HepG2 (cell line): ENCODE measurements around the gene TTC28. TPM values are rescaled to one million over a fixed set of nuclear protein-coding genes. Genes with fewer than 3 reads are reported as not detected.

Experiments used
- ARHGAP35 ChIP-seq: sonication (generic); formaldehyde crosslinking; IDR thresholded peaks from 2 replicates; pipeline ENCODE4 v1.9.0; 2022; ENCODE audit warnings: mild to moderate bottlenecking, inconsistent platforms, moderate library complexity, missing genetic modification reagents, borderline replicate concordance
- JUN ChIP-seq: sonication (generic); formaldehyde crosslinking; IDR thresholded peaks from 2 replicates; pipeline ENCODE4 v1.4.0; 2020; ENCODE audit warnings: mild to moderate bottlenecking, missing genetic modification reagents
- MXD4 ChIP-seq: IDR thresholded peaks from 2 replicates; pipeline ENCODE4 v1.6.1; 2016; ENCODE audit warnings: mild to moderate bottlenecking, missing biosample characterization, missing genetic modification reagents
- NFIC ChIP-seq: IDR thresholded peaks from 2 replicates; pipeline ENCODE4 v1.6.1; 2012; ENCODE audit warnings: mild to moderate bottlenecking, low read length, inconsistent platforms
- NPAS2 ChIP-seq: sonication (generic); formaldehyde crosslinking; IDR thresholded peaks from 2 replicates; pipeline ENCODE4 v1.8.0; 2022; ENCODE audit warnings: mild to moderate bottlenecking, missing genetic modification reagents, borderline replicate concordance
- RARG ChIP-seq: sonication (generic); formaldehyde crosslinking; IDR thresholded peaks from 2 replicates; pipeline ENCODE4 v1.4.0; 2020; ENCODE audit warnings: low read depth, mild to moderate bottlenecking, missing genetic modification reagents
- RBFOX2 ChIP-seq: fragments of 200-400 bp; formaldehyde crosslinking; IDR thresholded peaks from 2 replicates; pipeline ENCODE4 v1.6.1; 2017; ENCODE audit warnings: low read depth, mild to moderate bottlenecking, low read length
- SRSF4 ChIP-seq: fragments of 200-400 bp; formaldehyde crosslinking; IDR thresholded peaks from one replicate; pipeline ENCODE4 v1.6.1; 2018; ENCODE audit warnings: mild to moderate bottlenecking, low read depth, low read length, moderate library complexity; ENCODE audit not compliant: poor library complexity, severe bottlenecking
- TARDBP ChIP-seq: sonication (generic); formaldehyde crosslinking; IDR thresholded peaks from 2 replicates; pipeline ENCODE4 v1.8.0; 2022; ENCODE audit warnings: mild to moderate bottlenecking, missing genetic modification reagents
- TSC22D2 ChIP-seq: sonication (generic); formaldehyde crosslinking; IDR thresholded peaks from 2 replicates; pipeline ENCODE4 v1.5.1; 2020; ENCODE audit warnings: missing genetic modification reagents, mild to moderate bottlenecking, borderline replicate concordance
- ZEB1 ChIP-seq: IDR thresholded peaks from 2 replicates; pipeline ENCODE4 v1.6.1; 2012; ENCODE audit warnings: mild to moderate bottlenecking, low read depth, inconsistent platforms; ENCODE audit not compliant: insufficient replicate concordance
- ZFP36L1 ChIP-seq: sonication (generic); formaldehyde crosslinking; IDR thresholded peaks from 2 replicates; pipeline ENCODE4 v1.8.0; 2022; ENCODE audit warnings: mild to moderate bottlenecking, missing genetic modification reagents, moderate library complexity
- ZNF12 ChIP-seq: sonication (generic); formaldehyde crosslinking; IDR thresholded peaks from 2 replicates; pipeline ENCODE4 v1.5.0; 2020; ENCODE audit warnings: missing genetic modification reagents
- ZNF225 ChIP-seq: sonication (generic); formaldehyde crosslinking; IDR thresholded peaks from 2 replicates; pipeline ENCODE4 v1.4.0; 2020; ENCODE audit warnings: mild to moderate bottlenecking, missing genetic modification reagents
- ZNF530 ChIP-seq: sonication (generic); formaldehyde crosslinking; IDR thresholded peaks from 2 replicates; pipeline ENCODE4 v1.5.0; 2020; ENCODE audit warnings: low read depth, mild to moderate bottlenecking, missing genetic modification reagents
- ZNF761 ChIP-seq: sonication (generic); formaldehyde crosslinking; conservative IDR thresholded peaks from 2 replicates; pipeline ENCODE4 v1.4.0; 2020; ENCODE audit warnings: mild to moderate bottlenecking, missing genetic modification reagents
- polyA plus RNA-seq, 8 experiments: library from polyadenylated mRNA; depleted of rRNA in 3 of 8; stranded (reverse) in 7 of 8; unstranded in 1 of 8; fragments of >200 nt; fragmentation: Illumina TruSeq in 4 of 8; extraction: Trizol in 4 of 8; gene quantifications; 2 replicates each; pipeline versions ENCODE4 v1.2.1 to v1.2.3, GENCODE V29; 2011 to 2016; ENCODE audit warnings: low read depth in 4 of 8, missing spikeins in 1 of 8, mixed read lengths in 1 of 8; ENCODE audit not compliant: insufficient read depth in 1 of 8
- total RNA-seq, 5 experiments: library from RNA; depleted of rRNA; stranded (reverse); fragments of >200 nt; fragmentation: Illumina TruSeq; extraction: Trizol; gene quantifications; 2 replicates each; pipeline ENCODE4 v1.2.3, GENCODE V29; 2016; ENCODE audit warnings: low read depth in 1 of 5
- TF ChIP-seq, protein P1 (sequence below): IDR thresholded peaks from 2 replicates; pipeline ENCODE4 v1.6.1; 2016; ENCODE audit warnings: mild to moderate bottlenecking, missing biosample characterization, missing genetic modification reagents
- TF ChIP-seq, protein P2 (sequence below): sonication (generic); formaldehyde crosslinking; IDR thresholded peaks from 2 replicates; pipeline ENCODE4 v1.5.1; 2020; ENCODE audit warnings: missing genetic modification reagents, mild to moderate bottlenecking, borderline replicate concordance
- TF ChIP-seq, protein P3 (sequence below): sonication (generic); formaldehyde crosslinking; IDR thresholded peaks from 2 replicates; pipeline ENCODE4 v1.5.1; 2020; ENCODE audit warnings: missing genetic modification reagents, mild to moderate bottlenecking, borderline replicate concordance
- TF ChIP-seq, protein P4 (sequence below): IDR thresholded peaks from 2 replicates; pipeline ENCODE4 v1.6.1; 2016; ENCODE audit warnings: low read depth, borderline replicate concordance
- TF ChIP-seq, protein P5 (sequence below): IDR thresholded peaks from 2 replicates; pipeline ENCODE4 v1.6.1; 2012; ENCODE audit warnings: inconsistent platforms
- TF ChIP-seq, protein P6 (sequence below): sonication (generic); formaldehyde crosslinking; IDR thresholded peaks from 2 replicates; pipeline ENCODE4 v1.4.0; 2020; ENCODE audit warnings: mild to moderate bottlenecking, low read depth, missing genetic modification reagents
- TF ChIP-seq, protein P7 (sequence below): sonication (generic); formaldehyde crosslinking; IDR thresholded peaks from 2 replicates; pipeline ENCODE4 v1.4.0; 2020; ENCODE audit warnings: missing genetic modification reagents

TTC28 gene
- total and polyA plus RNA-seq, 2 of the 13 experiments (the other 11 are each of a cell fraction or from before 2014, with no cell fraction given) = 4.2 to 13.1 TPM

DNA sequence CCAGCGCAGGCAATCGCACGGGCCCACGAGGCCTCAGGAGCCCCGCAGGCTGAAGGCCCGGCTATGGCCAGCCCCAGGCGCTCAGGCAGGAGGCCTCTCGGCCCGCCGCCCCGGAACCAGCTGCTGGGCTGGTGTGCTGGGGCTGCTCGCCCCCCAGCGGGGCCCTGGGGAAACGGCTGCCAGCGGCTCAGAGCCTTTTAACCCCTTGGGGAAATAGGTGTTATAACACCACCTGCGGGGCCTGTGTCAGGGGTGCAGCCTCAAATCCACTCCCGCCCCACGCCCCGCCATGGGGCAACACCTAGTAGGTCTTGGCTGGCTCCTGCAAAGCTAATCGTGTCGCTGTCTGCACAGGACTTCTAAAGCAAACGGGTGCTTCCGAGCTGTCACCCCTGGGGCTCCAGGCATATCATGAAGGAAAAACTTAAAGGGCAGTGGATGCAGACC lies 237.4 kb downstream of the TTC28 start (continued):
- TF ChIP-seq, protein P1, sequence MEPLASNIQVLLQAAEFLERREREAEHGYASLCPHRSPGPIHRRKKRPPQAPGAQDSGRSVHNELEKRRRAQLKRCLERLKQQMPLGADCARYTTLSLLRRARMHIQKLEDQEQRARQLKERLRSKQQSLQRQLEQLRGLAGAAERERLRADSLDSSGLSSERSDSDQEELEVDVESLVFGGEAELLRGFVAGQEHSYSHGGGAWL (CRISPR knock-in tag) = peak; percentile 74
- no peak for TF ChIP-seq TSC22D2 (CRISPR knock-in tag)
- TF ChIP-seq, protein P2, sequence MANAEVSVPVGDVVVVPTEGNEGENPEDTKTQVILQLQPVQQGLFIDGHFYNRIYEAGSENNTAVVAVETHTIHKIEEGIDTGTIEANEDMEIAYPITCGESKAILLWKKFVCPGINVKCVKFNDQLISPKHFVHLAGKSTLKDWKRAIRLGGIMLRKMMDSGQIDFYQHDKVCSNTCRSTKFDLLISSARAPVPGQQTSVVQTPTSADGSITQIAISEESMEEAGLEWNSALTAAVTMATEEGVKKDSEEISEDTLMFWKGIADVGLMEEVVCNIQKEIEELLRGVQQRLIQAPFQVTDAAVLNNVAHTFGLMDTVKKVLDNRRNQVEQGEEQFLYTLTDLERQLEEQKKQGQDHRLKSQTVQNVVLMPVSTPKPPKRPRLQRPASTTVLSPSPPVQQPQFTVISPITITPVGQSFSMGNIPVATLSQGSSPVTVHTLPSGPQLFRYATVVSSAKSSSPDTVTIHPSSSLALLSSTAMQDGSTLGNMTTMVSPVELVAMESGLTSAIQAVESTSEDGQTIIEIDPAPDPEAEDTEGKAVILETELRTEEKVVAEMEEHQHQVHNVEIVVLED (CRISPR knock-in tag) = no peak
- TF ChIP-seq ZNF761 (CRISPR knock-in tag) = 0 out of 2 replicates have a peak, but pooled peaks have one; percentile 37
- no peak for TF ChIP-seq RARG (CRISPR knock-in tag)
- TF ChIP-seq ZNF12 (CRISPR knock-in tag) = no peak
- no peak for TF ChIP-seq SRSF4
- TF ChIP-seq MXD4 = no peak; the same call in 1 of the 2 replicates
- no peak for TF ChIP-seq ZFP36L1 (CRISPR knock-in tag)
- TF ChIP-seq ZNF530 = no peak
- TF ChIP-seq, protein P3, sequence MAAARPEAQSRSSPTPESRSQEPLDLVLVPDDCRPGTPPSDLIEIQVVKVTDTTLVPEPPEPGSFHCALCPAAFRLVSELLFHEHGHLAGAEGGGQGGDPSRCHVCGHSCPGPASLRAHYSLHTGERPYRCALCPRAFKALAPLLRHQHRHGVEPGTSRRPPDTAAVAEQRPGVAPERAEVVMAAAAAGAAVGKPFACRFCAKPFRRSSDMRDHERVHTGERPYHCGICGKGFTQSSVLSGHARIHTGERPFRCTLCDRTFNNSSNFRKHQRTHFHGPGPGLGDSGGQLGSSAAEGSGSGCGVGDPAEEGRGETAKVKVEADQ (CRISPR knock-in tag) = no peak
- no peak for TF ChIP-seq ZNF225
- peak; percentile 51; the same call in 1 of the 2 replicates for TF ChIP-seq TARDBP (CRISPR knock-in tag)
- TF ChIP-seq, protein P4, sequence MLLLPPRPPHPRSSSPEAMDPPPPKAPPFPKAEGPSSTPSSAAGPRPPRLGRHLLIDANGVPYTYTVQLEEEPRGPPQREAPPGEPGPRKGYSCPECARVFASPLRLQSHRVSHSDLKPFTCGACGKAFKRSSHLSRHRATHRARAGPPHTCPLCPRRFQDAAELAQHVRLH (CRISPR knock-in tag) = no peak; the same call in 1 of the 2 replicates
- peak; percentile 75 for TF ChIP-seq ZEB1
- TF ChIP-seq JUN (CRISPR knock-in tag) = no peak
- TF ChIP-seq, protein P5, sequence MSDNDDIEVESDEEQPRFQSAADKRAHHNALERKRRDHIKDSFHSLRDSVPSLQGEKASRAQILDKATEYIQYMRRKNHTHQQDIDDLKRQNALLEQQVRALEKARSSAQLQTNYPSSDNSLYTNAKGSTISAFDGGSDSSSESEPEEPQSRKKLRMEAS = peak; percentile 75
- no peak for TF ChIP-seq NFIC
- TF ChIP-seq, protein P6, sequence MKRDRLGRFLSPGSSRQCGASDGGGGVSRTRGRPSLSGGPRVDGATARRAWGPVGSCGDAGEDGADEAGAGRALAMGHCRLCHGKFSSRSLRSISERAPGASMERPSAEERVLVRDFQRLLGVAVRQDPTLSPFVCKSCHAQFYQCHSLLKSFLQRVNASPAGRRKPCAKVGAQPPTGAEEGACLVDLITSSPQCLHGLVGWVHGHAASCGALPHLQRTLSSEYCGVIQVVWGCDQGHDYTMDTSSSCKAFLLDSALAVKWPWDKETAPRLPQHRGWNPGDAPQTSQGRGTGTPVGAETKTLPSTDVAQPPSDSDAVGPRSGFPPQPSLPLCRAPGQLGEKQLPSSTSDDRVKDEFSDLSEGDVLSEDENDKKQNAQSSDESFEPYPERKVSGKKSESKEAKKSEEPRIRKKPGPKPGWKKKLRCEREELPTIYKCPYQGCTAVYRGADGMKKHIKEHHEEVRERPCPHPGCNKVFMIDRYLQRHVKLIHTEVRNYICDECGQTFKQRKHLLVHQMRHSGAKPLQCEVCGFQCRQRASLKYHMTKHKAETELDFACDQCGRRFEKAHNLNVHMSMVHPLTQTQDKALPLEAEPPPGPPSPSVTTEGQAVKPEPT (CRISPR knock-in tag) = no peak
- no peak for TF ChIP-seq NPAS2 (CRISPR knock-in tag)
- TF ChIP-seq ARHGAP35 = no peak; the same call in 1 of the 2 replicates
- TF ChIP-seq, protein P7, sequence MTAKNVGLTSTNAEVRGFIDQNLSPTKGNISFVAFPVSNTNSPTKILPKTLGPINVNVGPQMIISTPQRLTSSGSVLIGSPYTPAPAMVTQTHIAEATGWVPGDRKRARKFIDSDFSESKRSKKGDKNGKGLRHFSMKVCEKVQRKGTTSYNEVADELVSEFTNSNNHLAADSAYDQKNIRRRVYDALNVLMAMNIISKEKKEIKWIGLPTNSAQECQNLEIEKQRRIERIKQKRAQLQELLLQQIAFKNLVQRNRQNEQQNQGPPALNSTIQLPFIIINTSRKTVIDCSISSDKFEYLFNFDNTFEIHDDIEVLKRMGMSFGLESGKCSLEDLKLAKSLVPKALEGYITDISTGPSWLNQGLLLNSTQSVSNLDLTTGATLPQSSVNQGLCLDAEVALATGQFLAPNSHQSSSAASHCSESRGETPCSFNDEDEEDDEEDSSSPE (CRISPR knock-in tag) = 0 out of 2 replicates have a peak, but pooled peaks have one; percentile 28
- TF ChIP-seq RBFOX2 = peak; percentile 63
